ENCODE measurements around the gene ZNF217. TPM values are rescaled to one million over a fixed set of nuclear protein-coding genes. Genes with fewer than 3 reads are reported as not detected.

ZNF217 gene
- total RNA-seq, 6 experiments from 2014 or later, result 11.3 to 27.1 (median 15.8) TPM

- DNase-seq, result no peak
Observed at GRCh38 chr20:53517146-53517545, 76.5 kb downstream of the ZNF217 start.

More at GRCh38 chr20:53517146-53517545, 76.5 kb downstream of the ZNF217 start:
- no peaks in the 10 kb centered on the region for H3K9me3 ChIP-seq
- H3K4me3 ChIP-seq, result no peak overlapping the region
- peak in 1 of 4 donors; percentile 52 for ATAC-seq
- WGBS (ENCODE audit: insufficient coverage, low coverage, low lambda C conversion rate, missing lambda C conversion rate), result 46% methylated on average over 11 of the region's 13 CpGs
- no peaks in the 10 kb centered on the region for H3K27me3 ChIP-seq
- no peaks in the 10 kb centered on the region for H3K4me1 ChIP-seq
- H3K36me3 ChIP-seq, result no peaks in the 10 kb centered on the region
- H3K27ac ChIP-seq, result no peak overlapping the region
- TF ChIP-seq POLR2A (IDR thresholded peaks at IDR 0.05) (no peak), CTCF (IDR thresholded peaks at IDR 0.05) (no peak)
- intact Hi-C loops (cut with DNase I), result no loop called here

Small RNA genes lying within 50 kb of the gene (small RNA-seq; reads per million reads assigned to genes)
- gene RF00019, result 0 reads per million in 2 experiments

Data from right lobe of liver (tissue), 6 donors.